ENCODE measurements around the gene AMZ1.

Gene AMZ1

GRCh38 chr7:2708041-2708440 is 20.0 kb downstream of the AMZ1 start:
- TF ChIP-seq JUND (IDR thresholded peaks at IDR 0.05; ENCODE audit: low read depth), result no peak
- in situ Hi-C loops (cut with HindIII; ENCODE audit: low pct_unique_long_range_greater_than_20kb, low sequenced_read_pairs), result no loop called here
- no peak for DNase-seq (ENCODE audit: low read depth in 1 of 2, low spot score in 1 of 2)

- TF ChIP-seq JUND (IDR thresholded peaks at IDR 0.05; ENCODE audit: low read depth), result no peak
- no peak for DNase-seq (ENCODE audit: low read depth in 1 of 2, low spot score in 1 of 2)
- in situ Hi-C loops (cut with HindIII; ENCODE audit: low pct_unique_long_range_greater_than_20kb, low sequenced_read_pairs), result no loop called here
Observed at GRCh38 chr7:2708547-2709310, 20.7 kb downstream of the AMZ1 start.

GRCh38 chr7:2709553-2710285 is 21.7 kb downstream of the AMZ1 start:
- no peak for TF ChIP-seq JUND (IDR thresholded peaks at IDR 0.05; ENCODE audit: low read depth)
- no peak for DNase-seq (ENCODE audit: low read depth in 1 of 2, low spot score in 1 of 2)
- in situ Hi-C loops (cut with HindIII; ENCODE audit: low pct_unique_long_range_greater_than_20kb, low sequenced_read_pairs), result no loop called here

- DNase-seq (ENCODE audit: low read depth in 1 of 2, low spot score in 1 of 2), result no peak
- in situ Hi-C loops (cut with HindIII; ENCODE audit: low pct_unique_long_range_greater_than_20kb, low sequenced_read_pairs), result no loop called here
- no peak for TF ChIP-seq JUND (IDR thresholded peaks at IDR 0.05; ENCODE audit: low read depth)
Observed at GRCh38 chr7:2710286-2710655, 22.3 kb downstream of the AMZ1 start.

GRCh38 chr7:2710901-2711551 is 23.0 kb downstream of the AMZ1 start:
- in situ Hi-C loops (cut with HindIII; ENCODE audit: low pct_unique_long_range_greater_than_20kb, low sequenced_read_pairs), result no loop called here
- no peak for DNase-seq (ENCODE audit: low read depth in 1 of 2, low spot score in 1 of 2)
- no peak for TF ChIP-seq JUND (IDR thresholded peaks at IDR 0.05; ENCODE audit: low read depth)

GRCh38 chr7:2711895-2712675 is 24.1 kb downstream of the AMZ1 start:
- in situ Hi-C loops (cut with HindIII; ENCODE audit: low pct_unique_long_range_greater_than_20kb, low sequenced_read_pairs), result no loop called here

GRCh38 chr7:2713370-2713769 is 25.4 kb downstream of the AMZ1 start:
- in situ Hi-C loops (cut with HindIII; ENCODE audit: low pct_unique_long_range_greater_than_20kb, low sequenced_read_pairs), result no loop called here

More at GRCh38 chr7:2711895-2712675, 24.1 kb downstream of the AMZ1 start:
- no peak for DNase-seq (ENCODE audit: low read depth in 1 of 2, low spot score in 1 of 2)
- TF ChIP-seq JUND (IDR thresholded peaks at IDR 0.05; ENCODE audit: low read depth), result no peak

GRCh38 chr7:2713978-2714377 is 26.0 kb downstream of the AMZ1 start:
- no peak for DNase-seq (ENCODE audit: low read depth in 1 of 2, low spot score in 1 of 2)
- in situ Hi-C loops (cut with HindIII; ENCODE audit: low pct_unique_long_range_greater_than_20kb, low sequenced_read_pairs), result no loop called here
- no peak for TF ChIP-seq JUND (IDR thresholded peaks at IDR 0.05; ENCODE audit: low read depth)

More at GRCh38 chr7:2713370-2713769, 25.4 kb downstream of the AMZ1 start:
- DNase-seq (ENCODE audit: low read depth in 1 of 2, low spot score in 1 of 2), result no peak
- no peak for TF ChIP-seq JUND (IDR thresholded peaks at IDR 0.05; ENCODE audit: low read depth)

- in situ Hi-C loops (cut with HindIII; ENCODE audit: low pct_unique_long_range_greater_than_20kb, low sequenced_read_pairs), result no loop called here
- no peak for TF ChIP-seq JUND (IDR thresholded peaks at IDR 0.05; ENCODE audit: low read depth)
Observed at GRCh38 chr7:2714636-2715035, 26.6 kb downstream of the AMZ1 start.

GRCh38 chr7:2715341-2716231 is 27.6 kb downstream of the AMZ1 start:
- DNase-seq (ENCODE audit: low read depth in 1 of 2, low spot score in 1 of 2), result no peak
- no peak for TF ChIP-seq JUND (IDR thresholded peaks at IDR 0.05; ENCODE audit: low read depth)
- in situ Hi-C loops (cut with HindIII; ENCODE audit: low pct_unique_long_range_greater_than_20kb, low sequenced_read_pairs), result no loop called here

More at GRCh38 chr7:2714636-2715035, 26.6 kb downstream of the AMZ1 start:
- no peak for DNase-seq (ENCODE audit: low read depth in 1 of 2, low spot score in 1 of 2)

- DNase-seq (ENCODE audit: low read depth in 1 of 2, low spot score in 1 of 2), result no peak
- in situ Hi-C loops (cut with HindIII; ENCODE audit: low pct_unique_long_range_greater_than_20kb, low sequenced_read_pairs), result no loop called here
- TF ChIP-seq JUND (IDR thresholded peaks at IDR 0.05; ENCODE audit: low read depth), result no peak
Observed at GRCh38 chr7:2716488-2716887, 28.5 kb downstream of the AMZ1 start.

Data from T47D (cell line).